Esophagus muscularis mucosa (tissue), 4 donors: ENCODE results near the gene ATE1. TPM values are rescaled to one million over a fixed set of nuclear protein-coding genes. Genes with fewer than 3 reads are reported as not detected.
A peak's percentile ranks its signal among the peaks of the same experiment; 100 is the strongest.

ENCODE experiments used
- DNase-seq: peaks from one replicate; pipeline ENCODE4 v3.0.0-alpha.2; 2017; ENCODE audit errors: extremely low spot score
- H3K27ac ChIP-seq, 4 donors: fragments of 200-600 bp; sonication (generic); replicated peaks in 1 of 4; 1 replicate in 3 of 4; 2 replicates in 1 of 4; pipeline ENCODE4 v1.5.1; 2016 to 2019; ENCODE audit warnings: mild to moderate bottlenecking in 1 of 4
- H3K27me3 ChIP-seq, 4 donors: fragments of 200-600 bp; sonication (generic); one replicate each; pipeline versions ENCODE4 v1.5.1 to v1.6.0; 2016 to 2019
- H3K36me3 ChIP-seq, 4 donors: fragments of 200-600 bp; sonication (generic); one replicate each; pipeline ENCODE4 v1.5.1; 2016 to 2019
- H3K4me1 ChIP-seq, 4 donors: fragments of 200-600 bp; sonication (generic); one replicate each; pipeline ENCODE4 v1.5.1; 2016 to 2019
- H3K4me3 ChIP-seq, 4 donors: fragments of 200-600 bp; sonication (generic); 1 replicate in 2 of 4; 2 replicates in 2 of 4; pipeline ENCODE4 v1.5.1; 2016 to 2019; ENCODE audit warnings: mild to moderate bottlenecking in 4 of 4, moderate library complexity in 1 of 4
- H3K9me3 ChIP-seq, 4 donors: fragments of 200-600 bp; sonication (generic); 1 replicate in 3 of 4; 2 replicates in 1 of 4; pipeline ENCODE4 v1.5.1; 2016 to 2019
- CTCF ChIP-seq, 3 experiments: fragments of 200-600 bp in 2 of 3; fragments of 450-650 bp in 1 of 3; sonication (generic) in 2 of 3; IDR thresholded peaks; one replicate each; pipeline ENCODE4 v1.5.1; 2017 to 2019; ENCODE audit warnings: antibody characterized with exemption in 3 of 3, mild to moderate bottlenecking in 2 of 3, moderate library complexity in 1 of 3
- EP300 ChIP-seq: sonication (generic); formaldehyde crosslinking; IDR thresholded peaks from one replicate; pipeline ENCODE4 v1.6.1; 2017; ENCODE audit warnings: antibody characterized with exemption
- POLR2A ChIP-seq: fragments of 450-650 bp; IDR thresholded peaks from one replicate; pipeline ENCODE4 v1.6.1; 2017; ENCODE audit warnings: antibody characterized with exemption, moderate library complexity, mild to moderate bottlenecking, low read depth
- POLR2AphosphoS5 ChIP-seq, 2 donors: sonication (generic); formaldehyde crosslinking; IDR thresholded peaks; one replicate each; pipeline ENCODE4 v1.6.1; 2017; ENCODE audit warnings: antibody characterized with exemption in 2 of 2
- WGBS: methylation state at CpG from one replicate; pipeline ENCODE4 v1.1.5; 2018; 5-methylcytosine and 5-hydroxymethylcytosine counted together
- intact Hi-C: fragments of 100-400 bp; cut with DNase I; formaldehyde crosslinking; loops from one replicate; pipeline ENCODE4 v1.15.1; 2023
- total RNA-seq, 4 donors: library from RNA; depleted of rRNA; stranded (reverse); fragments of >200 nt; gene quantifications; one replicate each; pipeline versions ENCODE4 v1.1.0 to v1.2.1, GENCODE V29; 2016

The ATE1 gene
- 10 to 100 TPM; 27.8 to 29.5 (median 28.4) TPM for total RNA-seq

- H3K4me1 ChIP-seq: peaks cover 15 to 42% (median 31%) of the 10 kb centered on the region in 4 donors
- no peaks in the 10 kb centered on the region for H3K27me3 ChIP-seq
- DNase-seq: peak; percentile 96
- peak within 1 kb of the TSS; percentile 96 to 100 (median 99) for H3K4me3 ChIP-seq
- no peaks in the 10 kb centered on the region for H3K9me3 ChIP-seq
- H3K27ac ChIP-seq: peak within 1 kb of the TSS; percentile 99 to 100 (median 100)
- 0% methylated on average over 17 of the region's 87 CpGs for WGBS
- TF ChIP-seq POLR2A (peak; percentile 20), EP300 (no peak), CTCF (IDR thresholded peaks at IDR 0.05) (peak in 2 of 3 experiments; percentile 8 to 30), POLR2AphosphoS5 (IDR thresholded peaks at IDR 0.05) (peak; percentile 88 to 94)
- intact Hi-C loops: loop anchor here (5.0 kb wide), 2 partner anchors 44 to 124 kb away; no protein-coding TSS in a partner anchor
- peaks cover 0 to 11% (median 4%) of the 10 kb centered on the region in 4 donors for H3K36me3 ChIP-seq
Measured at GRCh38 chr10:121927841-121928527, at the start of gene ATE1. Gene ATE1, minus strand, starts transcription at chr10:121928031. Its CDS starts 82 bp downstream, at chr10:121927949.

- Histone ChIP-seq H3K27ac (no peak overlapping the region), H3K27me3 (no peaks in the 10 kb centered on the region), H3K9me3 (no peaks in the 10 kb centered on the region), H3K36me3 (peaks cover 0 to 3% (median under 1%) of the 10 kb centered on the region in 4 donors), H3K4me1 (peaks cover 19 to 35% (median 34%) of the 10 kb centered on the region in 4 donors), H3K4me3 (no peak overlapping the region)
- TF ChIP-seq CTCF (IDR thresholded peaks at IDR 0.05): no peak
- no peak for TF ChIP-seq EP300
- no peak for TF ChIP-seq POLR2A
- no peak for TF ChIP-seq POLR2AphosphoS5 (IDR thresholded peaks at IDR 0.05)
- intact Hi-C loops: loop anchor here (10.0 kb wide), 1 partner anchor 278 kb away; no protein-coding TSS in a partner anchor
- WGBS: 94% methylated on average over 6 of the region's 6 CpGs
- no peak for DNase-seq
Measured at GRCh38 chr10:121976607-121977006, 48.8 kb upstream of the ATE1 start.

GRCh38 chr10:121975295-121976086 is 47.7 kb upstream of the ATE1 start:
- no peak for DNase-seq
- no peaks in the 10 kb centered on the region for H3K9me3 ChIP-seq
- H3K27ac ChIP-seq: peak overlapping the region; percentile 95 to 99 (median 99)
- H3K4me1 ChIP-seq: peaks cover 19 to 35% (median 34%) of the 10 kb centered on the region in 4 donors
- peaks cover 3 to 12% (median 8%) of the 10 kb centered on the region in 4 donors for H3K36me3 ChIP-seq
- H3K27me3 ChIP-seq: no peaks in the 10 kb centered on the region
- intact Hi-C loops: loop anchor here (10.0 kb wide), 1 partner anchor 279 kb away; no protein-coding TSS in a partner anchor
- TF ChIP-seq CTCF (IDR thresholded peaks at IDR 0.05): peak; percentile 74 to 84 (median 80)
- no peak for TF ChIP-seq EP300
- no peak for TF ChIP-seq POLR2AphosphoS5 (IDR thresholded peaks at IDR 0.05)
- WGBS: 51% methylated on average over 11 of the region's 21 CpGs
- H3K4me3 ChIP-seq: peak overlapping the region; percentile 75 to 96 (median 90)

- peaks cover 19 to 35% (median 34%) of the 10 kb centered on the region in 4 donors for H3K4me1 ChIP-seq
- peaks cover 8 to 20% (median 14%) of the 10 kb centered on the region in 4 donors for H3K36me3 ChIP-seq
- no CpG with 5 or more reads among the region's 101 CpGs for WGBS
- H3K27me3 ChIP-seq: no peaks in the 10 kb centered on the region
- H3K27ac ChIP-seq: peak within 1 kb of the TSS; percentile 95 to 99 (median 99)
- TF ChIP-seq POLR2A (peak; percentile 8), POLR2AphosphoS5 (IDR thresholded peaks at IDR 0.05) (peak; percentile 52 to 65), EP300 (no peak)
- DNase-seq: no peak
- peak within 1 kb of the TSS; percentile 75 to 96 (median 90) for H3K4me3 ChIP-seq
- no peaks in the 10 kb centered on the region for H3K9me3 ChIP-seq
- intact Hi-C loops: loop anchor here (5.0 to 10.0 kb wide), 4 partner anchors 47 to 280 kb away; partner anchors contain the start of gene ATE1
Measured at GRCh38 chr10:121974535-121975294, 46.9 kb upstream of the ATE1 start, which contains the start of gene NSMCE4A. Gene NSMCE4A, minus strand, starts transcription at chr10:121975217. Its CDS starts 52 bp downstream, at chr10:121975165.
